Neural crest cell (in vitro differentiated cells): ENCODE data around the gene PNMA6F. TPM values are rescaled to one million over a fixed set of nuclear protein-coding genes. Genes with fewer than 3 reads are reported as not detected.

Experiments used
- DNase-seq: peaks from one replicate; pipeline ENCODE4 v3.0.0; 2021; ENCODE audit warnings: low read depth, mixed read lengths, low spot score
- H3K27ac Mint-ChIP-seq: one replicate; pipeline ENCODE4 v1.8.0; 2021; ENCODE audit warnings: mild to moderate bottlenecking, mixed read lengths; ENCODE audit not compliant: unreplicated experiment
- H3K27me3 Mint-ChIP-seq: 2 replicates; pipeline ENCODE4 v1.8.0; 2021; ENCODE audit warnings: low read depth, mild to moderate bottlenecking, mixed read lengths
- H3K36me3 Mint-ChIP-seq: 2 replicates; pipeline ENCODE4 v1.8.0; 2021; ENCODE audit warnings: low read depth, mild to moderate bottlenecking, mixed read lengths
- H3K4me1 Mint-ChIP-seq: 2 replicates; pipeline ENCODE4 v1.8.0; 2021; ENCODE audit warnings: mixed read lengths
- H3K4me3 Mint-ChIP-seq: one replicate; pipeline ENCODE4 v1.8.0; 2021; ENCODE audit warnings: mild to moderate bottlenecking, mixed read lengths
- H3K9me3 Mint-ChIP-seq: 2 replicates; pipeline ENCODE4 v1.8.0; 2021; ENCODE audit warnings: mixed read lengths
- CTCF ChIP-seq: fragments of 200-600 bp; sonication (generic); conservative IDR thresholded peaks from 2 replicates; pipeline ENCODE4 v1.5.0; 2021; ENCODE audit warnings: antibody characterized with exemption, mild to moderate bottlenecking
- total RNA-seq: library from RNA; stranded (reverse); gene quantifications from 2 replicates; pipeline ENCODE4 v1.2.1, GENCODE V29; 2021

PNMA6F gene
- total RNA-seq, 1 donor from 2014 or later = not detected

DNA sequence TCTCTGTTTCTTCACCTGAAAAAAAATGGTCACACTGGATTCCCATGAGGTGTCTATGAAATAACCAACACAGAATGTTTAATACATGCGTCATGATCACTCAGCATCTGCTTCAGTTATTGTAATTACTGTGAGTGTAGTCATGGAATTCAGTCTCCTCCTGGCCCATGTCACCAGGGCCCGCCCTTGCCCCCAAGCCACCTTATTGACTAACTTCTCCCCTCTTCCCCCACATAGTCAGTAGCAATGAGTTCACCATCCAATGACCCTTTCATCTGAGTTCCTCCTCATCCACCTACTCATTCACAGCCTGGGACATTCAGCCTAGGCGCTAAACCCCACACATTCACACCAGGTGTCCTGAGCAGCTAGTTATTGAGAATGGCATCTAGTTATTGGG, 15.6 kb downstream of the PNMA6F start:
- no peak for TF ChIP-seq CTCF
- H3K27me3 Mint-ChIP-seq = peaks cover 19% of the 10 kb centered on the region
- no peaks in the 10 kb centered on the region for H3K36me3 Mint-ChIP-seq
- no peak overlapping the region for H3K27ac Mint-ChIP-seq
- no peak for DNase-seq
- H3K4me3 Mint-ChIP-seq = no peak overlapping the region
- H3K9me3 Mint-ChIP-seq = peaks cover 3% of the 10 kb centered on the region
- H3K4me1 Mint-ChIP-seq = no peaks in the 10 kb centered on the region

- Mint-ChIP-seq H3K36me3 (no peaks in the 10 kb centered on the region), H3K9me3 (peaks cover 3% of the 10 kb centered on the region), H3K27ac (no peak overlapping the region), H3K4me1 (no peaks in the 10 kb centered on the region), H3K4me3 (no peak overlapping the region), H3K27me3 (peaks cover 19% of the 10 kb centered on the region)
- no peak for TF ChIP-seq CTCF
- no peak for DNase-seq
These were observed 16.4 kb downstream of the PNMA6F start for GRCh38 chrX:153304988-153305736.

- Mint-ChIP-seq H3K4me1 (no peaks in the 10 kb centered on the region), H3K36me3 (no peaks in the 10 kb centered on the region), H3K27ac (no peak overlapping the region), H3K4me3 (no peak overlapping the region), H3K9me3 (peaks cover 6% of the 10 kb centered on the region), H3K27me3 (peaks cover 27% of the 10 kb centered on the region)
- no peak for TF ChIP-seq CTCF
- DNase-seq = no peak
These were observed 18.0 kb downstream of the PNMA6F start for GRCh38 chrX:153303276-153304262.

DNA sequence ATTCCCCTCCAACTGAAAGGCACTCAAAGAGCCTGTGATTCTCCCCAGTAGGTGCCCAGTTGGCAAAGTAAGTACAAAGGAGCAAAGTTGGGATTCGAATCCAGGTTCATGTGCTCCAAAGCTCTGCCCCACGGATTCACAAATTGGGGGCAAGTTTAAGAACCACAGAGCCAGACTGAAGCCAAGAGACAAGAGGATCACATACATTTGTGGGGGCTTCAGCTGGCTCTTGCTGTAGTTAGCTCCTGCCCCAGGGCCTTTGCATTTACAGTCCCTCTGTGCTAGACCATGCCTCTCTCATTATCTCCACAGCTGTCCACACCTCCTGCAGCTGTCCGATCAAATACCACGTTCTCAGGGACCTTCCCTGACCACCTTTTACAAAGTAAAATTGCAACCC, 18.8 kb downstream of the PNMA6F start:
- H3K9me3 Mint-ChIP-seq = peaks cover 4% of the 10 kb centered on the region
- TF ChIP-seq CTCF = no peak
- H3K27me3 Mint-ChIP-seq = peaks cover 34% of the 10 kb centered on the region
- no peaks in the 10 kb centered on the region for H3K4me1 Mint-ChIP-seq
- no peak for DNase-seq
- H3K36me3 Mint-ChIP-seq = peaks cover 4% of the 10 kb centered on the region
- H3K4me3 Mint-ChIP-seq = no peak overlapping the region
- H3K27ac Mint-ChIP-seq = no peak overlapping the region

- peaks cover 7% of the 10 kb centered on the region for H3K9me3 Mint-ChIP-seq
These were observed 19.8 kb downstream of the PNMA6F start for GRCh38 chrX:153301746-153302145.

More at GRCh38 chrX:153301746-153302145, 19.8 kb downstream of the PNMA6F start:
- no peak overlapping the region for H3K27ac Mint-ChIP-seq
- TF ChIP-seq CTCF = no peak
- no peak for DNase-seq
- H3K4me3 Mint-ChIP-seq = no peak overlapping the region
- H3K27me3 Mint-ChIP-seq = peaks cover 34% of the 10 kb centered on the region
- no peaks in the 10 kb centered on the region for H3K4me1 Mint-ChIP-seq
- peaks cover 4% of the 10 kb centered on the region for H3K36me3 Mint-ChIP-seq
